HL-60/S4 treated with phorbol 12-myristate 13-acetate at 8.2 ng/mL for 4 days and 3 days (cell line): ENCODE results near the gene SLC26A1.
"Not testable (repeated sequence)": the region's sequence is repeated elsewhere in the genome, so short reads cannot be mapped to it uniquely, and the experiment has no call there.

Experiments used
- in situ Hi-C: fragments of 300-500 bp; cut with MboI; formaldehyde crosslinking; loops from 2 replicates; pipeline ENCODE4 v1.15.0; 2022; ENCODE audit warnings: low sequenced_read_pairs

Gene SLC26A1

GRCh38 chr4:986428-986878 is 6.8 kb downstream of the SLC26A1 start:
- in situ Hi-C loops, result no loop called here

GRCh38 chr4:985123-985830 is 7.9 kb downstream of the SLC26A1 start:
- in situ Hi-C loops, result no loop called here

- in situ Hi-C loops, result no loop called here
These were observed 8.7 kb downstream of the SLC26A1 start for GRCh38 chr4:984336-985054.

GRCh38 chr4:982814-983213 is 10.4 kb downstream of the SLC26A1 start:
- in situ Hi-C loops, result no loop called here

- in situ Hi-C loops, result no loop called here
These were observed 10.9 kb downstream of the SLC26A1 start for GRCh38 chr4:982291-982690.

GRCh38 chr4:978957-979701 is 14.1 kb downstream of the SLC26A1 start:
- in situ Hi-C loops, result no loop called here

- in situ Hi-C loops, result not testable (repeated sequence)
These were observed 17.2 kb downstream of the SLC26A1 start for GRCh38 chr4:976016-976415.

- in situ Hi-C loops, result no loop called here
These were observed 18.5 kb downstream of the SLC26A1 start for GRCh38 chr4:974668-975067.

GRCh38 chr4:973431-974397 is 19.5 kb downstream of the SLC26A1 start, which contains the start of gene DGKQ:
Gene DGKQ (minus strand): TSS chr4:973569. CDS start chr4:973482, 87 bp downstream.
- in situ Hi-C loops, result no loop called here

- in situ Hi-C loops, result no loop called here
These were observed 20.4 kb downstream of the SLC26A1 start for GRCh38 chr4:972651-973424.

GRCh38 chr4:971666-972500 is 21.3 kb downstream of the SLC26A1 start:
- in situ Hi-C loops, result no loop called here

GRCh38 chr4:970854-971520 is 22.2 kb downstream of the SLC26A1 start:
- in situ Hi-C loops, result no loop called here

GRCh38 chr4:970046-970745 is 23.0 kb downstream of the SLC26A1 start:
- in situ Hi-C loops, result no loop called here

- in situ Hi-C loops, result no loop called here
These were observed 24.4 kb downstream of the SLC26A1 start for GRCh38 chr4:968621-969394.

GRCh38 chr4:968221-968620 is 25.0 kb downstream of the SLC26A1 start:
- in situ Hi-C loops, result no loop called here

- in situ Hi-C loops, result no loop called here
These were observed 25.8 kb downstream of the SLC26A1 start for GRCh38 chr4:967113-968104.
